ENCODE data around the gene OBSCN.

GRCh38 chr1:228168563-228169270 lies 39.1 kb upstream of the OBSCN start:
- TF ChIP-seq POLR2AphosphoS5 (IDR thresholded peaks at IDR 0.05; ENCODE audit: low read depth, low read length): no peak
- no peak for TF ChIP-seq POLR2A (IDR thresholded peaks at IDR 0.05; ENCODE audit: low read depth, low read length)
- no peak for TF ChIP-seq TAF1 (IDR thresholded peaks at IDR 0.05; ENCODE audit: low read depth, low read length)

All from GM12891 (cell line).